ENCODE data around the gene ZFAND2B.

The ZFAND2B gene, protein sequence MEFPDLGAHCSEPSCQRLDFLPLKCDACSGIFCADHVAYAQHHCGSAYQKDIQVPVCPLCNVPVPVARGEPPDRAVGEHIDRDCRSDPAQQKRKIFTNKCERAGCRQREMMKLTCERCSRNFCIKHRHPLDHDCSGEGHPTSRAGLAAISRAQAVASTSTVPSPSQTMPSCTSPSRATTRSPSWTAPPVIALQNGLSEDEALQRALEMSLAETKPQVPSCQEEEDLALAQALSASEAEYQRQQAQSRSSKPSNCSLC

GRCh38 chr2:219206328-219207133, at the start of gene ZFAND2B:
Gene ZFAND2B (plus strand): TSS chr2:219206782. CDS start chr2:219206988, 206 bp downstream.
- peak; percentile 73 for DNase-seq (ENCODE audit: low read depth, low spot score)

- no peak for DNase-seq (ENCODE audit: low read depth, low spot score)
Observed at GRCh38 chr2:219157396-219157795, 49.2 kb upstream of the ZFAND2B start.

DNA sequence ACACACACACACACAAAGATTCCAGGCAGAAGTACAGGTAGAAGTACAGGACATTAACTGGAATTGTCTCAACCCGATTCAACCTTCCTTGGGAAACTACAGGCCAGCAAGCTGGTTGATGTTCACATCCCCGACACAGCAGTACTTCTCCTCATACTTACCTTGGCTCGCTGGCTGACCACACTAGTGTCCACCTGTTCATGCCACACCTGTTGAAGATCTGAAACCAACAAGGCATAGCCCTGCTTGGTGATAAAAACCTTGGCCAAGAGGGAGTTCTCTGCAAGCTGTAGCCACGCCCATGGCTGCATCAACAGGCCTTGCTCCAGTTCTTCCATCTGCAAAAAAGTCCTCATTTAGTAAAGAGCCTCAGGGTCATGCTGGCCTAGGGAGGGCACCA, 48.6 kb upstream of the ZFAND2B start:
- no peak for DNase-seq (ENCODE audit: low read depth, low spot score)

DNA sequence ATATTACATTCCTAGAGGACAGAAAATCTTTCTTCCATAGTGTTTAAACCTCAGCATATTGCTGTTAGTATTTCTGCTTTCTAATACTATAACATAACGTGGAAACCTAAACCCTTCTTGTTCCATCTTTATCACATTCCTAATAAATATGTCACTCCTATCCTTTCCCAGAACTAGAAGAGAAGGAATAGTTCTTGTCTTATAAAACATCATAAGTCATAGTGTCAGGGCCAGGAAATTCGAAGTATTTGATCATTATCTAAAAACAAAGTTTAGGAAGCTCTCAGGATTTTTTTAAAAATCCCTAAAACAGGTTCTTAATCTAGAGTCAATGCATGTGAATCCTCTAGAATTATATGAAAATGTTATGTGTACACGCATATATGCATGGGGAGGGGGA, 48.0 kb upstream of the ZFAND2B start:
- no peak for DNase-seq (ENCODE audit: low read depth, low spot score)

DNA sequence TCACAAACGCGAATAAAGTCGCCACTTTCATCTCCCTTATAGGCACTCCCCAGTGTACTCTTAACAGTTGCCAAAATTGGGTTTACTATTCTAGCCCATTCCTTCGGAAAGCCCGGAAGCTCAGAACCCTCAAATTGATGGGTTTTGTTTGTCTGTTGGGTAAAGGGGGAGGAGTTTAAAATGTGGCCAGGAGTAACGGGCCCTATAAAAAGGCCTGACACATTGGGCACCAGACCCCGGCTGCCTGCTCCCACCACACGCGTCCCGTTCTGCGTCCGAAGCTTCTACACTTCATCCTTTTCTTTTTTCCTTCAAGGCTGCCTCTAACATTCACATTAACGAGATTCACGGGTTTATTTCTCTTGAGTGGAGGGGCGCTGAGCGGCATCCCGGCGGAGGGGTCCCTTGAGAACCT, 46.8 kb upstream of the ZFAND2B start:
- DNase-seq (ENCODE audit: low read depth, low spot score): no peak

DNA sequence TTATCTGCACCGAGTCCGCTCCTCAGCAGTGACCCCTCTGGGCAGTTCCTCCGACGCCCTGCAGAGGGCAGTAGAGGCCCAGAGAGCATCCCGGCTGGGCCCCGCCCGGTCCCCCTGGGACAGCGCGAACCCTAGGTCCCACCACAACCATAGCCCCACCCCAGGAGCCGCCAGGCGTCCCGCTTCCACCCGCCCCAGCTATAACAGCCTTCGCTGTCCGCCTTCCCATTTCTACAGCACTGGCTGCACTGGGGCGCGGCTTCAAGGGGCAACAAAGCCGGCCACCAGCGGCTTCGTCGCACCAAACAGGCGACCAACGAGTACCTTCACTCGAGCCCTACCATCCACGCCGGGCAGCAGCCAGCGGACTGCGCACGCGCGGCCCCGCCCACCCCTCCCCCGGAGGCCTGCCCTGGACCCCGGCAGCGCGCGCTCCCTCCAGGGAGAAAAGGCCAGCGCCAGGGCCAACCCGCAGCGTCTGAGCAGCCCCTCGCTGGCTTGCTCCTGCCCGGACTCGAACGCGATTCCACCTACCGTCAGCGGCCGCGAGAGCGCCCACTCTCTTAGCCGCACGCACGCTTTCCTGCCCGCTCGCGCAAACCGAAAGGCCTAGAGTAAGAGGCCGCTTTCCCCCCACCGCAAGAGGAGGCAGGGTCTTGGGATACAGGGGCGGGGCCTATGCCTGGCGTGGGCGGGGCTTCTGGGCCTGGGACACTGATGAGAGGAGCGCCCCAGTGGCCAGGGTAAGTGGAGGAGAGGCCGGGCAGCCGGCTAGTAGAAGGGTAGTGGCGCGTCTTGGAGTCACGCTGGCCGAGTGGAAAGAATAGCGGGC, 46.2 kb upstream of the ZFAND2B start, which contains the start of gene NHEJ1:
TSS of gene NHEJ1 (minus strand) at position 630 of the 832 bp plus-strand sequence. CDS start 2,453 bp downstream, outside the sequence.
- peak; percentile 82 for DNase-seq (ENCODE audit: low read depth, low spot score)

- DNase-seq (ENCODE audit: low read depth, low spot score): no peak
Observed at GRCh38 chr2:219161097-219161496, 45.5 kb upstream of the ZFAND2B start.

- DNase-seq (ENCODE audit: low read depth, low spot score): no peak
Observed at GRCh38 chr2:219163156-219163555, 43.4 kb upstream of the ZFAND2B start.

- DNase-seq (ENCODE audit: low read depth, low spot score): no peak
Observed at GRCh38 chr2:219165058-219165911, 41.3 kb upstream of the ZFAND2B start.

DNA sequence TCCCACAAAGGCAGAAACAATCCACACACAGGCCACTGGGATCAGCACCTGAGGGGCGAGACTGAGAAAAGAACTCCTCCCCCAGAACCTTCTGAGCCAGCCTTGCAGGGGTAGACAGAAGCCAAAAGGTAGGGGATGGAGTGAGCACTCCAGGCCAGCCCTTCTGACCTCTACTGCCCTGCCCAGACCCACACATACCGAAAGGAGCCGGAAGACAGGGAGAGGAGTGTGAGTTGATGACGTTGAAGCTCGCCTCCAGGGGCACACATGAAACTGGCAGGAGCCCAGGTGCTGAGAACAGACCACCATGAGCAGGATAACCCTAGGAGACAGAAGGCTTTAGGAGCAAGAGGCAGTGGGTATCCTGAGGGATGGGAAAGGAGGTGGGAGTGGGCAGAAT, 38.6 kb upstream of the ZFAND2B start:
- no peak for DNase-seq (ENCODE audit: low read depth, low spot score)

DNA sequence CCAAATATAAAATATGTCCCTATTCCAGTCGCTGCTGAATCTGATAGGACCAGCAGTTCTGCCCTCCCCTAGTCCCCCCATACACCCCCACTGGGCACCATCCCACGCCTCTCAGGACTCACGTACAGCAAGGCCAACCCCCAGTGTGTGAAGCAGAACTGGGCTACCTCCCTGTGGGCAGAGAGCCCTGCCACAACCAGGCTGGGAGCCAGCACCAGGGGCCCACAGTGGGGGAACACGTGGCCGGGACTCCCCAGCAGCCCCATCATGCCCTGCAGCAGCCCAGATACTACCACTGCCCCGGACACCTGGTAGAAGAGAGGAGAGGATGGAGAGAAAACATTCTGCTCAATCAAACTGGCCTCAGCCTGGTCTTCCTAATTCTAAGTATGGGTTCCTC, 38.1 kb upstream of the ZFAND2B start:
- no peak for DNase-seq (ENCODE audit: low read depth, low spot score)

- DNase-seq (ENCODE audit: low read depth, low spot score): no peak
Observed at GRCh38 chr2:219168932-219169331, 37.6 kb upstream of the ZFAND2B start.

DNA sequence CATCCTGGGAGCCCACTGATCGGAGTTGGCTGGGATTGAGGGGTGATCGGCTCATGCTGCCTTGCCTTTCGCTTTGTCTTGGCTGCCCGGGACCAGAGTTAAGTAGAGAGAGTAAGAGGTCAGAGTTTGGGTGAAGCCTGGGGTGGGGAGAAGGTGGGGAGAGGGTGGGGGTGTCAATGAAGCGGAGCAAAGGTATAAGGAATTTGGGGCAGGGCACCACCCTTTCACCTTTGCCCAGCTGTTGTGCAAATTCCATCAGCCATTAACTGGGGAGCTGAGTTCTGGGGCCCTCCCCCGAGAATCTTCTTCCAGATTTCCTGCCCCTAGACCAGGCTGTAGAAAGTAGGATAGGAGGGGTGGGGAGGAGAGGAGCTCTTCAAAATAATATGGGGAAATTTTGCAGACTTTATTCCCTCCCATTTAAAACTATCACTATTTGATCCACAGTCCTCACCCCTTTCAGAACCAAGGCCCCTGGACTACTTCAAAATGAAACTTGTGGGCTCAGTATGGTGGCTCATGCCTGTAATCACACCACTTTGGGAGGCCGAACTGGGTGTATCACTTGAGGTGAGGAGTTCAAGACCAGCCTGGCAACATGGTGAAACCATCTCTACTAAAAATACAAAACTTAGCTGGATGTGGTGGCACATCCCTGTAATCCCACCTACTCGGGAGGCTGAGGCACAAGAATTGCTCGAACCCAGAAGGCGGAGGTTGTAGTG, 36.5 kb upstream of the ZFAND2B start, which contains the start of gene SLC23A3:
TSS of gene SLC23A3 (minus strand) at position 100 of the 725 bp plus-strand sequence. CDS start at position 55, 45 bp downstream.
- no peak for DNase-seq (ENCODE audit: low read depth, low spot score)

DNA sequence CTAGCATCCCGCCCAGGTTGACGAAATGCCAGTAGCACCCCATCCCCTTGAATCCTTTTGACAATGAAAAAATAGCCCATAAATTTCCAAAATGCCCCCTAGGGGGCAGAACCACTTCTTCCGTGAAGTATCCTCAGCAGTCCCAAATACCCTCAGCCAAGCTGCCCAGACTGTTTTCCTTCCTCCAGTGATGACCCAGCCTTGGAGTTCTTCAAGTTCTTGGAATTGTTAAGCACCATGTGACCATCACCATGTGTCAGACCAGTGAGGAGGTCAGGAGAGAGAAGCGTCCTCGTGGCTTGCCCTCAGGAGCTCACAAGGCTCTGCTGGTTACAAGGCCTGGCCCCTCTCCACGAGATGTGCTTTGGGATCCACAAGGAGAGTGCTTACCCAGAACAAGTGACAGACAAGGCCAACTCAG, 35.3 kb upstream of the ZFAND2B start:
- no peak for DNase-seq (ENCODE audit: low read depth, low spot score)

DNA sequence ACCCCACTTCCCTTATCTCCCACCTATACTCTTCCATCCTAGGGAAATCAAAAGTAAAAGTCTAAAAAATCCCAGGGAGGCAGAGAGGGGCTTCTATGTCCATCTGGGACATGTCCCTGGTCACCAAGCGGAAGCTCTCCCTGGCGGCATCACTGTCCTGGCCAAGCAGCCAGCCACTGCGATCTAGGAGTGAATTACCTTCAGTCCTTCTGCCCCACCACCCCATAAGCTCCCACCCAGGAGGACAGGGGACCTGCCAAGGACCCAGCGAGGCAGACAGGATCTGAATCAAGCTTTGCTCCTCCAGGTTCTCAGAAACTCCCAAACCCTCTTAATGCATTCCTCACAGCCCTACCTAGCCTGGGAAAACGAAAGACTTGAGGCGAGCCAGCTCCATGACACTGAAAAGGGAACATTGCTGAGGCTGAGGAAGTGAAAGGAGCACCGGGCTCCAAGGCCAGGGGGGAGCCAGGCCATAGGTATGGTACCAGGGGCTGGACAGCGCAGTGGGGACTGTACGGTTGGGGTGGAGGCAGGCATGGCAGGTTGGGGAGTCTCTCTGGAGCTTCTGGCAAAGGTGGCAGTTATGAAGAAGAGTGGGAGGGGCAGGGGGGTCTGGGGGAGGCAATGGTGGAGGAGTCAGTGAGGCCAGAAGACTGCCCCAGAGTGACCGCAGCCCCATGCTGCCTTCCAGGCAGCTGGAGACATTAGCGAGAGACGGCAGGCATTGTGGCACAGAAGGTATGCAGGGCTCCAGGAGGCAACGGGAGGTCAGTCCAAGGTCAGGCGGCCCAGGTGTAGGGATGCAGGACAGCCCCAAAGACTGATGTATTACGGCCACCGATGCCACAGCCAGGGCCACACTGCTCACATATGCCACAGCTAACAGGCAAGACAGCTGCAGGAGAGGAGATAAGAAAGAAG, 34.1 kb upstream of the ZFAND2B start:
- DNase-seq (ENCODE audit: low read depth, low spot score): no peak

- no peak for DNase-seq (ENCODE audit: low read depth, low spot score)
Observed at GRCh38 chr2:219173176-219173575, 33.4 kb upstream of the ZFAND2B start.

GRCh38 chr2:219174146-219174545, 32.4 kb upstream of the ZFAND2B start:
- DNase-seq (ENCODE audit: low read depth, low spot score): no peak

GRCh38 chr2:219174801-219175200, 31.8 kb upstream of the ZFAND2B start:
- DNase-seq (ENCODE audit: low read depth, low spot score): no peak

DNA sequence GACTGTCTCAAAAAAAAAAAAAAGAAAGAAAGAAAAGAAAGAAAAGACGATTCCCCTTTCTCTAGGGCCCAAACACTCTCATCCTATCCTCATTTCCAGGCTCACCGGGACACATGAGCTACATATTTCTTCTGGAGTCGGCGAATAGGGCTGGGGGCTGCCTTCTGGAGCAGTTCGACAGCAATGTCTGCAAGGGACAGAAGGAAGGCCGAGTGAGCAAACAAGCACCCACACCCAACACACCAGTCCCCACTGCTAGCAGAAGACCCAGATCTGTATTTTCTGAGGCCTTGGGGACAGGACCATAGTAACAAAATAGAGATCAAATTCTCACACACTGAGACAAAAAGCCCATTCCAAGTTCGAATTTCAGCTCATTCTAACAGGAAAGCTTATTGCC, 31.1 kb upstream of the ZFAND2B start:
- no peak for DNase-seq (ENCODE audit: low read depth, low spot score)

Measured in brain pericyte (primary cell).